Gastroesophageal sphincter (tissue), 3 donors: ENCODE measurements around the gene RAB36.

Experiments used
- CTCF ChIP-seq, 4 experiments: fragments of 200-600 bp in 2 of 4; fragments of 450-650 bp in 2 of 4; sonication (generic) in 1 of 4; IDR thresholded peaks; one replicate each; pipeline ENCODE4 v1.5.1; 2017 to 2019; ENCODE audit warnings: antibody characterized with exemption in 4 of 4, mild to moderate bottlenecking in 2 of 4, moderate library complexity in 2 of 4
- EP300 ChIP-seq: sonication (generic); formaldehyde crosslinking; IDR thresholded peaks from one replicate; pipeline ENCODE4 v1.6.1; 2017; ENCODE audit warnings: antibody characterized with exemption, mild to moderate bottlenecking
- POLR2A ChIP-seq, 2 donors: fragments of 450-650 bp; IDR thresholded peaks; one replicate each; pipeline ENCODE4 v1.6.1; 2017; ENCODE audit warnings: antibody characterized with exemption in 2 of 2, mild to moderate bottlenecking in 2 of 2, moderate library complexity in 1 of 2
- POLR2AphosphoS5 ChIP-seq: sonication (generic); formaldehyde crosslinking; IDR thresholded peaks from one replicate; pipeline ENCODE4 v1.6.1; 2017; ENCODE audit warnings: antibody characterized with exemption

GRCh38 chr22:23102002-23102655 is 43.1 kb upstream of the RAB36 start:
- TF ChIP-seq EP300, result no peak
- TF ChIP-seq CTCF (IDR thresholded peaks at IDR 0.05), result no peak
- TF ChIP-seq POLR2A (IDR thresholded peaks at IDR 0.05), result no peak
- no peak for TF ChIP-seq POLR2AphosphoS5
